Uterus (tissue), 2 donors: ENCODE results near the gene OPRD1.

Source experiments
- POLR2A ChIP-seq, 2 donors: fragments of 450-650 bp; IDR thresholded peaks; one replicate each; pipeline ENCODE4 v1.6.1; 2016; ENCODE audit warnings: antibody characterized with exemption in 2 of 2, mild to moderate bottlenecking in 1 of 2, moderate library complexity in 1 of 2
- TF ChIP-seq, protein P1 (sequence below), 4 experiments: fragments of 200-600 bp in 2 of 4; fragments of 450-650 bp in 2 of 4; sonication (generic) in 2 of 4; IDR thresholded peaks; one replicate each; pipeline ENCODE4 v1.5.1; 2016 to 2019; ENCODE audit warnings: antibody characterized with exemption in 4 of 4, mild to moderate bottlenecking in 2 of 4, moderate library complexity in 1 of 4

- TF ChIP-seq, protein P1, sequence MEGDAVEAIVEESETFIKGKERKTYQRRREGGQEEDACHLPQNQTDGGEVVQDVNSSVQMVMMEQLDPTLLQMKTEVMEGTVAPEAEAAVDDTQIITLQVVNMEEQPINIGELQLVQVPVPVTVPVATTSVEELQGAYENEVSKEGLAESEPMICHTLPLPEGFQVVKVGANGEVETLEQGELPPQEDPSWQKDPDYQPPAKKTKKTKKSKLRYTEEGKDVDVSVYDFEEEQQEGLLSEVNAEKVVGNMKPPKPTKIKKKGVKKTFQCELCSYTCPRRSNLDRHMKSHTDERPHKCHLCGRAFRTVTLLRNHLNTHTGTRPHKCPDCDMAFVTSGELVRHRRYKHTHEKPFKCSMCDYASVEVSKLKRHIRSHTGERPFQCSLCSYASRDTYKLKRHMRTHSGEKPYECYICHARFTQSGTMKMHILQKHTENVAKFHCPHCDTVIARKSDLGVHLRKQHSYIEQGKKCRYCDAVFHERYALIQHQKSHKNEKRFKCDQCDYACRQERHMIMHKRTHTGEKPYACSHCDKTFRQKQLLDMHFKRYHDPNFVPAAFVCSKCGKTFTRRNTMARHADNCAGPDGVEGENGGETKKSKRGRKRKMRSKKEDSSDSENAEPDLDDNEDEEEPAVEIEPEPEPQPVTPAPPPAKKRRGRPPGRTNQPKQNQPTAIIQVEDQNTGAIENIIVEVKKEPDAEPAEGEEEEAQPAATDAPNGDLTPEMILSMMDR (IDR thresholded peaks at IDR 0.05), result no peak
- TF ChIP-seq POLR2A (IDR thresholded peaks at IDR 0.05), result no peak
Measured at GRCh38 chr1:28807986-28808385, 4.0 kb upstream of the OPRD1 start.
